SH-SY5Y (cell line): ENCODE measurements around the gene HLA-DQB1.

Experiments
- GATA2 ChIP-seq: IDR thresholded peaks from 2 replicates; pipeline ENCODE4 v1.6.1; 2011; ENCODE audit warnings: mild to moderate bottlenecking, low read depth, low read length
- GATA3 ChIP-seq: IDR thresholded peaks from 2 replicates; pipeline ENCODE4 v1.6.1; 2011; ENCODE audit warnings: low read depth, mild to moderate bottlenecking, low read length, moderate library complexity

GRCh38 chr6:32685603-32686002, 19.1 kb upstream of the HLA-DQB1 start:
- TF ChIP-seq GATA2 (no peak), GATA3 (no peak)
